Skeletal muscle satellite cell (primary cell): Measurements from ENCODE around the gene XRCC1.
"Not testable (repeated sequence)": the region's sequence is repeated elsewhere in the genome, so short reads cannot be mapped to it uniquely, and the experiment has no call there.

ENCODE experiments used
- H3K27me3 ChIP-seq: 2 replicates; pipeline ENCODE4 v1.7.0; 2013; ENCODE audit warnings: low read length; ENCODE audit not compliant: control insufficient read depth, insufficient read depth
- H3K36me3 ChIP-seq: 2 replicates; pipeline ENCODE4 v1.7.0; 2013; ENCODE audit warnings: mild to moderate bottlenecking, control low read depth, low read length; ENCODE audit not compliant: insufficient read depth
- H3K4me1 ChIP-seq: 2 replicates; pipeline ENCODE4 v1.7.0; 2013; ENCODE audit warnings: low read length; ENCODE audit not compliant: control insufficient read depth, insufficient read depth
- H3K4me2 ChIP-seq: 2 replicates; pipeline ENCODE4 v1.7.0; 2013; ENCODE audit warnings: mild to moderate bottlenecking, low read length
- H3K4me3 ChIP-seq: 2 replicates; pipeline ENCODE4 v1.7.0; 2013; ENCODE audit warnings: low read length
- H3K9ac ChIP-seq: 2 replicates; pipeline ENCODE4 v1.7.0; 2013; ENCODE audit warnings: mild to moderate bottlenecking, low read depth, low read length, moderate library complexity
- H3K9me3 ChIP-seq: replicated peaks from 2 replicates; pipeline ENCODE4 v1.7.0; 2013; ENCODE audit warnings: mild to moderate bottlenecking, control low read depth, low read length

Gene XRCC1

GRCh38 chr19:43616306-43616705, 41.0 kb upstream of the XRCC1 start:
- no peaks in the 10 kb centered on the region for H3K9me3 ChIP-seq
- no peak overlapping the region for H3K4me3 ChIP-seq
- no peak overlapping the region for H3K9ac ChIP-seq
- peaks cover 12% of the 10 kb centered on the region for H3K4me1 ChIP-seq
- H3K4me2 ChIP-seq, result no peak overlapping the region
- H3K36me3 ChIP-seq, result peaks cover 26% of the 10 kb centered on the region
- H3K27me3 ChIP-seq, result no peaks in the 10 kb centered on the region

- Histone ChIP-seq H3K9me3 (no peaks in the 10 kb centered on the region), H3K27me3 (no peaks in the 10 kb centered on the region), H3K4me1 (no peaks in the 10 kb centered on the region), H3K9ac (no peak overlapping the region), H3K4me3 (no peak overlapping the region), H3K36me3 (peaks cover 26% of the 10 kb centered on the region), H3K4me2 (no peak overlapping the region)
Observed at GRCh38 chr19:43612374-43612773, 37.0 kb upstream of the XRCC1 start.

GRCh38 chr19:43611788-43612187, 36.5 kb upstream of the XRCC1 start, which contains the start of gene SRRM5:
TSS of gene SRRM5 (plus strand) at chr19:43612088. CDS start at chr19:43612122, 34 bp downstream.
- no peak within 1 kb of the TSS for H3K9ac ChIP-seq
- H3K9me3 ChIP-seq, result no peaks in the 10 kb centered on the region
- H3K4me3 ChIP-seq, result no peak within 1 kb of the TSS
- no peak within 1 kb of the TSS for H3K4me2 ChIP-seq
- peaks cover 26% of the 10 kb centered on the region for H3K36me3 ChIP-seq
- H3K4me1 ChIP-seq, result no peaks in the 10 kb centered on the region
- no peaks in the 10 kb centered on the region for H3K27me3 ChIP-seq

- Histone ChIP-seq H3K4me2 (no peak overlapping the region), H3K27me3 (no peaks in the 10 kb centered on the region), H3K36me3 (peaks cover 37% of the 10 kb centered on the region), H3K9me3 (no peaks in the 10 kb centered on the region), H3K4me3 (no peak overlapping the region), H3K4me1 (no peaks in the 10 kb centered on the region), H3K9ac (no peak overlapping the region)
Observed at GRCh38 chr19:43610493-43610892, 35.2 kb upstream of the XRCC1 start.

GRCh38 chr19:43609872-43610271, 34.5 kb upstream of the XRCC1 start:
- Histone ChIP-seq H3K27me3 (no peaks in the 10 kb centered on the region), H3K9ac (no peak overlapping the region), H3K9me3 (no peaks in the 10 kb centered on the region), H3K4me3 (no peak overlapping the region), H3K36me3 (peaks cover 37% of the 10 kb centered on the region), H3K4me1 (no peaks in the 10 kb centered on the region), H3K4me2 (no peak overlapping the region)

GRCh38 chr19:43607238-43608205, 32.2 kb upstream of the XRCC1 start:
- peaks cover 27% of the 10 kb centered on the region for H3K36me3 ChIP-seq
- H3K4me2 ChIP-seq, result no peak overlapping the region
- no peaks in the 10 kb centered on the region for H3K4me1 ChIP-seq
- H3K27me3 ChIP-seq, result no peaks in the 10 kb centered on the region
- no peak overlapping the region for H3K9ac ChIP-seq
- no peak overlapping the region for H3K4me3 ChIP-seq
- no peaks in the 10 kb centered on the region for H3K9me3 ChIP-seq

GRCh38 chr19:43606569-43607229, 31.4 kb upstream of the XRCC1 start:
- no peaks in the 10 kb centered on the region for H3K27me3 ChIP-seq
- peaks cover 20% of the 10 kb centered on the region for H3K36me3 ChIP-seq
- H3K4me2 ChIP-seq, result no peak overlapping the region
- no peaks in the 10 kb centered on the region for H3K9me3 ChIP-seq
- no peak overlapping the region for H3K9ac ChIP-seq
- H3K4me1 ChIP-seq, result no peaks in the 10 kb centered on the region
- H3K4me3 ChIP-seq, result no peak overlapping the region

- no peak overlapping the region for H3K9ac ChIP-seq
- H3K9me3 ChIP-seq, result no peaks in the 10 kb centered on the region
- no peaks in the 10 kb centered on the region for H3K4me1 ChIP-seq
- no peaks in the 10 kb centered on the region for H3K27me3 ChIP-seq
- H3K36me3 ChIP-seq, result peaks cover 18% of the 10 kb centered on the region
- H3K4me2 ChIP-seq, result no peak overlapping the region
- H3K4me3 ChIP-seq, result no peak overlapping the region
Observed at GRCh38 chr19:43605875-43606568, 30.7 kb upstream of the XRCC1 start.

- not testable (repeated sequence) for H3K4me3 ChIP-seq, H3K9ac ChIP-seq, H3K9me3 ChIP-seq, H3K27me3 ChIP-seq, H3K4me2 ChIP-seq
- H3K4me1 ChIP-seq, result peaks cover 15% of the 10 kb centered on the region
- H3K36me3 ChIP-seq, result peaks cover 24% of the 10 kb centered on the region
Observed at GRCh38 chr19:43600326-43600725, 25.0 kb upstream of the XRCC1 start.

- Histone ChIP-seq H3K9ac (no peak overlapping the region), H3K4me3 (no peak overlapping the region), H3K4me2 (no peak overlapping the region), H3K9me3 (no peaks in the 10 kb centered on the region), H3K36me3 (peaks cover 24% of the 10 kb centered on the region), H3K27me3 (no peaks in the 10 kb centered on the region), H3K4me1 (peaks cover 15% of the 10 kb centered on the region)
Observed at GRCh38 chr19:43599635-43600295, 24.4 kb upstream of the XRCC1 start.
